Keratinocyte (primary cell): ENCODE results near the gene GRK5. TPM values are rescaled to one million over a fixed set of nuclear protein-coding genes. Genes with fewer than 3 reads are reported as not detected.

ENCODE experiments used
- DNase-seq: peaks from one replicate; pipeline ENCODE4 v3.0.0-alpha.2; 2011; ENCODE audit warnings: low read depth, missing footprints, low spot score
- FAIRE-seq: peaks from 2 replicates; lab custom pipeline; 2011; peaks lifted over from hg19 to GRCh38; lab: Jason Lieb, UNC
- H2AFZ ChIP-seq: 2 replicates; pipeline ENCODE4 v1.6.0; 2012; ENCODE audit warnings: low read length, control low read depth, inconsistent platforms; ENCODE audit not compliant: control insufficient read depth
- H3K27ac ChIP-seq: 2 replicates; pipeline ENCODE4 v1.5.1; 2011; ENCODE audit warnings: low read length; ENCODE audit not compliant: control insufficient read depth, insufficient read depth
- H3K27me3 ChIP-seq: 3 replicates; pipeline ENCODE4 v1.6.0; 2011; ENCODE audit warnings: low read length; ENCODE audit not compliant: control insufficient read depth, insufficient read depth; ENCODE audit errors: extremely low read depth
- H3K36me3 ChIP-seq, 2 experiments: 2 replicates in 1 of 2; 3 replicates in 1 of 2; pipeline ENCODE4 v1.5.1; 2011; ENCODE audit warnings: low read length in 2 of 2, mild to moderate bottlenecking in 1 of 2; ENCODE audit not compliant: control insufficient read depth in 2 of 2, insufficient read depth in 2 of 2; ENCODE audit errors: extremely low read depth in 1 of 2
- H3K4me1 ChIP-seq: 3 replicates; pipeline ENCODE4 v1.5.1; 2011; ENCODE audit warnings: low read length; ENCODE audit not compliant: control insufficient read depth, insufficient read depth; ENCODE audit errors: extremely low read depth
- H3K4me2 ChIP-seq: 3 replicates; pipeline ENCODE4 v1.6.0; 2011; ENCODE audit warnings: low read depth, low read length; ENCODE audit not compliant: control insufficient read depth, insufficient read depth; ENCODE audit errors: extremely low read depth
- H3K4me3 ChIP-seq, 3 experiments: fragments of 200-600 bp in 1 of 3; sonication (generic) in 1 of 3; 2 replicates in 2 of 3; 3 replicates in 1 of 3; pipeline ENCODE4 v1.5.1; 2011 to 2016; ENCODE audit warnings: low read length in 3 of 3, mild to moderate bottlenecking in 3 of 3, control low read depth in 2 of 3, inconsistent platforms in 1 of 3, low read depth in 1 of 3, mixed read lengths in 1 of 3, mixed run types in 1 of 3, moderate library complexity in 1 of 3; ENCODE audit not compliant: control insufficient read depth in 2 of 3, insufficient read depth in 2 of 3; ENCODE audit errors: extremely low read depth in 1 of 3
- H3K79me2 ChIP-seq: 2 replicates; pipeline ENCODE4 v1.6.0; 2012; ENCODE audit warnings: low read length; ENCODE audit not compliant: control insufficient read depth, insufficient read depth
- H3K9ac ChIP-seq: 3 replicates; pipeline ENCODE4 v1.6.0; 2011; ENCODE audit warnings: low read length; ENCODE audit not compliant: control insufficient read depth, insufficient read depth; ENCODE audit errors: extremely low read depth
- H3K9me1 ChIP-seq: 3 replicates; pipeline ENCODE4 v1.6.0; 2011; ENCODE audit warnings: low read length; ENCODE audit not compliant: control insufficient read depth, insufficient read depth; ENCODE audit errors: extremely low read depth
- H3K9me3 ChIP-seq: 2 replicates; pipeline ENCODE4 v1.5.1; 2012; ENCODE audit warnings: low read depth, low read length; ENCODE audit not compliant: control insufficient read depth
- H4K20me1 ChIP-seq: 3 replicates; pipeline ENCODE4 v1.6.0; 2011; ENCODE audit warnings: low read length; ENCODE audit not compliant: control insufficient read depth, insufficient read depth; ENCODE audit errors: extremely low read depth
- CTCF ChIP-seq, 3 experiments: IDR thresholded peaks in 1 of 3; conservative IDR thresholded peaks in 1 of 3; optimal IDR thresholded peaks in 1 of 3; 2 replicates in 2 of 3; 3 replicates in 1 of 3; pipeline versions ENCODE3 to v1.5.1; 2011; ENCODE audit warnings: low read length in 3 of 3, mild to moderate bottlenecking in 3 of 3, moderate library complexity in 2 of 3, control low read depth in 1 of 3, inconsistent platforms in 1 of 3; ENCODE audit not compliant: insufficient read depth in 2 of 3; ENCODE audit errors: extremely low read depth in 1 of 3
- EZH2 ChIP-seq: IDR thresholded peaks from one replicate; pipeline ENCODE4 v1.6.1; 2012; ENCODE audit warnings: inconsistent platforms, mild to moderate bottlenecking, low read length, moderate library complexity
- dilution Hi-C: fragments of 300-500 bp; cut with MboI; formaldehyde crosslinking; loops from one replicate; pipeline ENCODE4 v1.7.0; 2020; ENCODE audit warnings: low sequenced_read_pairs; ENCODE audit not compliant: extremely low pct_ligation_motif_present
- polyA plus RNA-seq, 5 experiments: library from polyadenylated mRNA; depleted of rRNA in 3 of 5; stranded (reverse) in 3 of 5; stranded (forward) in 1 of 5; unstranded in 1 of 5; fragments of >200 nt; gene quantifications; 1 replicate in 1 of 5; 2 replicates in 3 of 5; 3 replicates in 1 of 5; pipeline versions ENCODE4 v1.2.1 to v1.2.3, GENCODE V29; 2011 to 2012; ENCODE audit warnings: missing spikeins in 2 of 5, low read depth in 1 of 5, low replicate concordance in 1 of 5

The GRK5 gene
- polyA plus RNA-seq, 1 donor (not counting 4 experiments of a cell fraction or from before 2014, with no cell fraction given) = 7.6 TPM

DNA sequence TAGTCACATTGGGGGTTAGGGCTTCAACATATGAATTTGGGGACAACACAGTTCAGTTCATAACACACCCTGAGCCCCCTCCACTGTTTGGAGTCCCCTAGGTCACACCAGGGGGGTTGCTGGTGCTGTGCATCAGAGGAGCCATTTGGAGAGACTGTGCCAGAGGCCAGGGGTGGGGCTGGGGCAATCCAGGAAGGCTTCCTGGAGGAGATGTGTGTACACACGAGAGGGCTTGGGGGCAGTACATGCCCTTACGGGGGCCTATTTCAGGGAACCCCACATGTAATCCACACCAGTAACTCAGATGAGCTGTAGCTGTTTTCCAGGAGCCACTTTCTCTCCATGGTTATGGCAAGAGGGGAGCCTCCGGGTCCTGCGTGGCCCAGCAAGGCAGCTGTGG, 151.7 kb downstream of the GRK5 start:
- Histone ChIP-seq H3K9ac (no peak overlapping the region), H3K27ac (no peak overlapping the region), H3K4me2 (no peak overlapping the region), H2AFZ (no peak overlapping the region), H3K4me3 (no peak overlapping the region), H3K9me1 (no peaks in the 10 kb centered on the region), H3K79me2 (no peaks in the 10 kb centered on the region), H3K27me3 (no peaks in the 10 kb centered on the region), H3K9me3 (peaks cover 3% of the 10 kb centered on the region), H3K36me3 (no peaks in the 10 kb centered on the region), H4K20me1 (no peaks in the 10 kb centered on the region), H3K4me1 (no peaks in the 10 kb centered on the region)
- TF ChIP-seq EZH2 = no peak
- TF ChIP-seq CTCF (optimal IDR thresholded peaks at IDR 0.05 in 1 of 3, IDR thresholded peaks at IDR 0.05 in 1 of 3, conservative IDR thresholded peaks at IDR 0.05 in 1 of 3; ENCODE audit: extremely low read depth in 1 of 3, insufficient read depth in 2 of 3, low read length in 3 of 3) = no peak
- FAIRE-seq = no peak
- DNase-seq = no peak
- dilution Hi-C loops = no loop called here

DNA sequence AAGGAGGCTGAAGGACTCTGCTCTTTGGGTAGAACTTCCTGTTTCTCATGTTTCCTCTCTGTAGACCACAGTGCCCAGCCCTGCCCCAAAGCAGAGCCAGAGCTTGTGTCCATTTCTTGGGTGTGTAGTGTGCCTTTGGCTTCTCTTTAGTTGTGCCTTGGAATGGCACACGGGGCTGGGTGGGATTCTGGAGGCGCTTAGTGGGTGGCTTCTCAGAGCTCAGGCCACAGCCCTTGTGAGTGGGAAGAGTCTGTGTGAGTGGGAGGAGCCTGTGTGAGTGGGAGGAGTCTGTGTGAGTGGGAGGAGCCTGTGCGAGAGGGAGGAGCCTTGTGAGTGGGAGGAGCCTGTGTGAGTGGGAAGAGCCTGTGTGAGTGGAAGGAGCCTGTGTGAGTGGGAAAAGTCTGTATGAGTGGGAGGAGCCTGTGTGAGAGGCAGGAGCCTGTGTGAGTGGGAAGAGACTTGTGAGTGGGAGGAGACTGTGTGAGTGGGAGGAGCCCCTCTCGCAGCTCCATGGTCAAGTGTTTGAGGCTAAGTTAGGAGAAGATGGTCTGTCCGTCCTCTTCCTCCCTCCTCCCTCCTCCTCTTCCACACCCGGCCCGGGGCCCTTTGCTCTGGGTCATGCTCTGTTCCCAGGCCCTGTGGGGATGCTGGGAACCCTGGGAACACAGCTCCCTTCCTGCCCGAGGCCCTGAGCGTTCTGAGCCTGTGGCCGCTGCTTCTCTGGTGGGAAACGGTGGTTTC, 153.0 kb downstream of the GRK5 start:
- DNase-seq (no peak), FAIRE-seq (no peak)
- Histone ChIP-seq H2AFZ (no peak overlapping the region), H3K9me3 (peaks cover 3% of the 10 kb centered on the region), H3K4me2 (no peak overlapping the region), H4K20me1 (no peaks in the 10 kb centered on the region), H3K27me3 (no peaks in the 10 kb centered on the region), H3K4me1 (no peaks in the 10 kb centered on the region), H3K4me3 (no peak overlapping the region), H3K79me2 (no peaks in the 10 kb centered on the region), H3K27ac (no peak overlapping the region), H3K36me3 (no peaks in the 10 kb centered on the region), H3K9me1 (no peaks in the 10 kb centered on the region), H3K9ac (no peak overlapping the region)
- TF ChIP-seq CTCF (optimal IDR thresholded peaks at IDR 0.05 in 1 of 3, IDR thresholded peaks at IDR 0.05 in 1 of 3, conservative IDR thresholded peaks at IDR 0.05 in 1 of 3; ENCODE audit: extremely low read depth in 1 of 3, insufficient read depth in 2 of 3, low read length in 3 of 3) (no peak), EZH2 (no peak)
- dilution Hi-C loops = no loop called here
